Stimulated activated CD4-positive, alpha-beta T cell treated with anti-CD3 and anti-CD28 coated beads, Interleukin-4, amount 100 ng/mL, for 4 hours (primary cell): ENCODE measurements around the gene SLC6A11.

Experiments used
- DNase-seq, 2 experiments: peaks; one replicate each; pipeline ENCODE4 v3.0.0-alpha.2; 2020

The SLC6A11 gene

GRCh38 chr3:10985181-10985580 is 169.2 kb downstream of the SLC6A11 start:
- DNase-seq = no peak

- no peak for DNase-seq
These were observed 170.6 kb downstream of the SLC6A11 start for GRCh38 chr3:10986592-10986991.

- DNase-seq = no peak
These were observed 172.1 kb downstream of the SLC6A11 start for GRCh38 chr3:10988001-10988665.

GRCh38 chr3:10988991-10989484 is 173.0 kb downstream of the SLC6A11 start:
- DNase-seq = no peak
